GM18511 (cell line): ENCODE measurements around the gene PADI3.
"Not testable (repeated sequence)": the region's sequence is repeated elsewhere in the genome, so short reads cannot be mapped to it uniquely, and the experiment has no call there.

Experiments
- ATAC-seq: cut with Tn5 transposase; IDR thresholded peaks from one replicate; pipeline ENCODE4 v1.9.1; 2021; ENCODE audit warnings: mild to moderate bottlenecking, moderate library complexity; ENCODE audit not compliant: unreplicated experiment

PADI3 gene

DNA sequence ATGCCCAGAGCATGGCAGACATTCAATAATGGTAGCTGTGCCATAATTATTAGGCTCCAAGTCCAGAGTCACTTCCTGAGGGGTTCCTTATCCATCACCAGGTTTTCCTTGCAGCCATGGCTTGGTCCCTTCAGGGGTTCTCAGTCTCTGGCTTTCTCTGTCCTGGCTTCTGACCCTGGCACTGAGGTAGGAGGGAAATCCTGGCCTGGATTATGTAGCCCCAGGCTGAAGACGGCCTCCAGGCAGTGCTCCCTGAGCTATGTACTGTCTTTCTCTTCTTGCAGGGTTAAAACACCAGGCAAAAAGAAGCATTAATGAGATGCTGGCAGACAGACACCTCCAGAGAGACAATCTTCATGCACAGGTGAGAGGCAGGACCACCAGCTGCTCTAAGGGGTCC, 9.5 kb upstream of the PADI3 start:
- ATAC-seq: no peak

DNA sequence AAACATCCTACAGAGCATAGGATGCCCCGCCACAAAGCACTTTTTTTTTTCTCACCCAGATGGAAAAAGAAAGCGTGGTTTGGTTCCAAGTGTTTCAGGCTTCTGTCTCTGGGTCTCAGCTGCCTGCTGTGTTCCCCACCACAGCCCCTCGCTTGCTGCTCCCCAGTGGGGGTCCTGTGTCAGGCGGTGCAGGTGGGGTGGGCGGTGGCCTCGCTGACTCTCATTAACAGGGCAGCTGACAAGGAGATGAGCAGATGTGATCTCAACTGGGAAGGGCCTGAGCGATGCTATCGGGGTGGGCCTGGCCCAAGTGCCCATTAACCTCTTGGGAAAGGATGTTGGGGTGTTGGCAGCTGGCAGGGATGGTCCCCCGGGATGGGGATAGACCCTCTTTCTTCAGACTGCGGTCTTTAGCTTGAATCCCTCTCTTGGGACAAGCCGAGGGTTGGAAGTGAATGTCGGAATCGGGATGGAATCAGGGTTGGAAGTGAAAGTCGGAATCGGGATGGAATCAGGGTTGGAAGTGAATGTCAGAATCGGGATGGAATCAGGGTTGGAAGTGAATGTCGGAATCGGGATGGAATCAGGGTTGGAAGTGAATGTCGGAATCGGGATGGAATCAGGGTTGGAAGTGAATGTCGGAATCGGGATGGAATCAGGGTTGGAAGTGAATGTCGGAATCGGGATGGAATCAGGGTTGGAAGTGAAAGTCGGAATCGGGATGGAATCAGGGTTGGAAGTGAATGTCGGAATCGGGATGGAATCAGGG, 7.7 kb upstream of the PADI3 start:
- ATAC-seq: not testable (repeated sequence)

DNA sequence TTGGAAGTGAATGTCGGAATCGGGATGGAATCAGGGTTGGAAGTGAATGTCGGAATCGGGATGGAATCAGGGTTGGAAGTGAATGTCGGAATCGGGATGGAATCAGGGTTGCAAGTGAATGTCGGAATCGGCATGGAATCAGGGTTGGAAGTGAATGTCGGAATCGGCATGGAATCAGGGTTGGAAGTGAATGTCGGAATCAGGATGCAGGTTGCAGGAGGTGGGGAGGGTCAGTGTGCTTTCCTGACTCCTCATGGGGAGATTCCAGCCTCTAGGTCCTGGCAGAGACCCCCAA, 7.2 kb upstream of the PADI3 start:
- not testable (repeated sequence) for ATAC-seq

GRCh38 chr1:17243274-17243673, 5.6 kb upstream of the PADI3 start:
- ATAC-seq: no peak

DNA sequence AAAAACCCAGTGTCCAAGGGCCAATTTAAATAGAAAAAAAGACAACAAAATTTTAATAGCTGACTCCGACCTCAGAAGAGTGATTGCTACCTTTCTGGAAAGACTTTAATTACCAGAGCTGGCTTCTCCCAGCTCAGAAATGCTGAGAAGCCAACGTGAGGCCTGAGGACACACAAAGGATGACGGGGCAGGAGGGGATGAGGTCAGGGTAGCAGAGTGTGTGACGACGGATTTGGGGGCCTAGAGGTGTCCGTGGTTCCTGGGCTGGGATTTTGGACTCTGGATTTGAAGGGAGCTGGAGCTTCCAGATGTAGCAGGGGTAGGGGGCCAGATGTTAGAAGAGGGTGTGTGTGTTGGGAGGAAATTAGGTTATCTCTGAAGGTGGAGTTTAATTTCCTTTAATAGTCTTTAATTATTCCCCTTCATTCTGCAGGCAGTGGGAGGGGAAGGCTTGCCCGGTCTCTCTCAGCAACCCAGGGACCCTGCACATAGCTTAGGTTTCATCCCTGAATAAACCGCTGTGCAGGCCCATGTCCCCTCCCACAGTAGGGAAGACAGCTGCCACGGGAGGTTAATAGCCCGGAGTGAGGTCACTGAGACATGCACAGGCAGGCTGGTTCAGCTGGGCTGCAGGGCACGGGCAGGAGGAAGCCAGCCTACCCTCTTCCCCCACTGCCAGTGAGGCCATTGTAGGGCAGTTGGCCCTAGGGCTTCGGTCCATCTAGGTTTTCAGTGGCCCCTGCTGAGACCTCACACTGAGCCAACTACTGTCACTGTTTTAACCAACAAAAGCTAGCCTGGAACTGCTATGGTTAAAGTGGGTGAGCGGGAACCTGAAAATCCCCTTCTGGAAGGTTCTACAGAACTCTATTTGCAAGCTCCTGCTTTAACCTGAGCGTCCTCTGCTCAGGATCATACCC, 3.8 kb upstream of the PADI3 start:
- no peak for ATAC-seq

DNA sequence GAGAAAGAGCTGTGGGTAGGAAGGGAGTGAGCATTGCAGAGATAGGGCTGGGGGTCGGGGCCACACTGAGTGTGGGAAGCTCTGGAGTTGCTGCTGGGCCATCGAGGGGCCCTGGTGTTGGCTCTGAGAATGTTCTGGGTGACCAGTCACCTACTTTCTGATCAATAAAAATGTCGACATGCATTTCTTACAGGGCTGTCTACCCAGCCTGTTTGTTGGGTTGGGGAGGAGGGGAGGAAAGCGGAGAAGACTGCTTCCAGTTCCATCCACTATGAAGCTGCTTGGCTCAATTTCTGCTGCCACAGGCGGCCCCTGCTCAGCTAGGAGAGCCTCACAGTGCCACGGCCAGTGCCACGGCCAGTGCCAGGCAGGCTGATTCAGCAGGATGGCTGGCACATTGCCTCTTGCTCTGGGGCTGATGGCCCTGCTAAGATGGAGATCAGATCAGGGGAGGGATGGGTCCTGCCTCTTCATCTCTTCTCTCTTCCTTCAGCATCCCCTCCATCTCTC, 3.0 kb upstream of the PADI3 start:
- ATAC-seq: no peak

DNA sequence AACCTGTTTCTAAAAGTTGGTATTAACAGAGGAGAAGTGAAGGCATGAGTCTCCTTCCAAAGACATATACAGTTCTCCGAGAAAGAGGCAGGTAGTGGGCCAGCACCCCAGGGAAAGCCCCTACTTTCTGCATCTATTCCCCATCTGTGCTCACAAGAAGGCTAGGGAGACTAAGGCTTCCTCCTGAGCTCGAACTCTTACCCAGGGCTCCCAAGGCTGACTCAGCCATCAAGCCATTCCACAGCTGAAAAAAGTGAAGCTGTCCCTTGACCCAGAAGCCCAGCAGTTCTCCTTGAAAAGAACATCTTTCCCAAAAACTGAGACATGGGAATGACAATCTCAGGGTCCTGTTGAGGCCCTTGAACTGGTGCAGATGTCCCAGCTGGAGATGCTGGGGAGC, 1.9 kb upstream of the PADI3 start:
- ATAC-seq: no peak

DNA sequence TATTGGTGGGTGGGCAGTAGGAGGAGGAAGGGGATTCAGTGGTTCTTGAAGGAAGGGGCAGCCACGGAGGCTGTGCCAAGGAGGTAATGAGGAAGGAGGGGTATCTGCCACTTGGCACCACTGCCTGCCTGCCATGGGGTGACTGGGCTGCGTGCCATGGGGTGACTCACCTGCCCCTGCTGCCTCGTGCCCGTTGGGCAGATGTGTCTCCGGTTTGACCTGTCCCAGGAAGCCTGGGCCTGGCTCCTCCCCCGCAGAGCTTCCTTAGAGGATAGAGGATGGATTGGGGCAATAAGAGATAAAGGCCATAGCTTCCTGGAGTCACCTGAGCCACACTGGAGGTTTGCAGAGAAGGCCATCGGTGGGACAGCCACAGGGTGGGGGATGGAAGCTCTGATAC, 1.7 kb downstream of the PADI3 start:
- no peak for ATAC-seq

- ATAC-seq: no peak
These were observed 2.3 kb downstream of the PADI3 start for GRCh38 chr1:17251246-17251645.

- no peak for ATAC-seq
These were observed 2.9 kb downstream of the PADI3 start for GRCh38 chr1:17251701-17252376.

DNA sequence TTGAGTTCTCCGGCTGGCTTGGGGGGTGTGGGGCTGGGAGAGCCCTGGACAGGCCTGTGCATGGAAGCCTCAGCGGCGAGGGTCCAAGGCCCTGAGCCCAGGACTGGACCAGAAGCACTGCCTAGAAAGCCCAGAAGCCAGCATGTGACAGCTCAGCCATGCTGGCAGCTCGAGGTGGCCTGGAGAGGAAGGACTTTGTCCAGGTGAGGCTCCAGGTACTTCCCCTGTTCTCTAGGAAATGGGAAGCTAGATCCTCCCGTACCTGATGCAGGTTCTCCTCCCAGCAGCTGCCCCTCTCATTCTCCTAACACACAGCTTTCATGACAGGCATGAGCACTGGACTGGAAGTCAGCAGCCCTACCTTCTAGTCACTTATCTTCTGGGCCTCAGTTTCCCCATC, 6.4 kb downstream of the PADI3 start:
- ATAC-seq: no peak

- ATAC-seq: no peak
These were observed 9.3 kb downstream of the PADI3 start for GRCh38 chr1:17258116-17258757.

DNA sequence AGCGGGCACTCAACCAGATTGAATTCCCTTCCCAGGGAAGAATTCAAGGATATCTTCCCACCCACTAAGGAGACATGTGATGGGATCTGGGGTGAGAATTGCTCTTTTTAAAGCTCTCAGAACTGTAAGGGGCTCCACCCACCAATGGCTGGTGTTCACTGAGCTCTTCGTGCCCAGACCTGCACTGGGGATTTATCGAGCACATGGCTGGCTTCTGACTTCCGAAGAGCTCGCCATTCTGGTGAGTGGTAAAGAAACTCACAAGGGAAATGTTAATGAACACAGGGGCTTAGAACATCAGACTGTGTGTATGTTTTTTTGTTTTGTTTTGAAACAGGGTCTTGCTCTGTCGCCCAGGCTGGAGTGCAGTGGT, 9.8 kb downstream of the PADI3 start:
- ATAC-seq: no peak

DNA sequence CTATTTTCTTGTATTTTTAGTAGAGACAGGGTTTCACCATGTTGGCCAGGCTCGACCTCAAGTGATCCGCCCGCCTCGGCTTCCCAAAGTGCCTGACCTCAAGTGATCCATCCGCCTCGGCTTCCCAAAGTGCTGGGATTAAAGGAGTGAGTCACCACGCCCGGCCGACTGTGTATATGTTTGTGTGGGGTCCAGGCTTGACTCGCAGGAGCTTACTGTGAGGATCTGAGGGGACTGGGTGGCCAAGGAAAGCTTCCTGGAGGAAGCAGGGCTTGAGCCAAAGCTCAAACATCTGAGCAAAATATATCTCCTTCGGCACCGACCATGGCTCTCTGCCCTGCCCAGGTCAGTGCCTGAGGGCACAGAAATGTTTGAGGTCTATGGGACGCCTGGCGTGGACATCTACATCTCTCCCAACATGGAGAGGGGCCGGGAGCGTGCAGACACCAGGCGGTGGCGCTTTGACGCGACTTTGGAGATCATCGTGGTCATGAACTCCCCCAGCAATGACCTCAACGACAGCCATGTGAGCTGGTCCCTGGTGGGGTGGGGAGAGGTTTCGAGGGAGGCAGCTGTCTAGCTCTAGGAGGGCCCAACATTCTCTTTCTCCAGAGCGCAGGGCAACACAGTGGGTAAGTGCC, 10.5 kb downstream of the PADI3 start:
- no peak for ATAC-seq

DNA sequence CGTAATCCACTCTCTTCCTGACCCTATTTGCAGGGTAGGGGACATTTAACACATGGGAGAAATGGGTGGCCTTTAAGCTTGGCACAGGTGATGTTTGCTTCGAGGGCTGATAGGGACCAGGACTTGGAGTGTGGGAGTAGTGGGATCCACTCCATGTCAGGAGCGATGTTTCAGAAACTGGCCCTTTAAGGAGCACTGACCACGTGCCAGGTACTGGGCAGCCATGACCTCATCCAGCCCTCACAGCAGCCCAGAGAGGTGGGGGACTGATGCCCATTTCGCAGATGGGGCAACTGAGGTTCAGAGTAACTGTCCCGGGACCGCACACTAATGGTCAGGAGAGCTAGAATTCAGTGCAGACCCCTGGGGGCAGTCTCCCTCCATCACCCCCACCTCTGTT, 11.4 kb downstream of the PADI3 start:
- no peak for ATAC-seq

DNA sequence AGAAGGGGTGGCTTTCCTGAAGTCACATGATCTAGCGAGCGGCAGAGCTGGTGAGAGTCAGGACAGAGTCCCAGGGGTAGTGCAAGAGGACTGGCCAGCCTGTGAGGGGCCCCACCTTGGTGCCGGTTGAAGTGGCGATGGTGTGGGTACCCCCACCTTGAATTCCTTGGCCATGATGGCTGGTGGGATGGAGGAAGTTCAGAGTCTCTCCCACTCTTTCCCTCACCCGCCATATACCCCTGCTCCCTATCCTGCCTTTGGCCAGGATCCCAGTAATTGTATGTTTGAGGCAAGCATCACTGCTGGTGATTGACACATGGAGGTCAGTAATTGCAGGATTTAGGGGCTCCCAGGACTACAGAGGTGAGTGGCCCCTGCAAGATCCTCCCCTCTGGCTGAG, 11.8 kb downstream of the PADI3 start:
- no peak for ATAC-seq

DNA sequence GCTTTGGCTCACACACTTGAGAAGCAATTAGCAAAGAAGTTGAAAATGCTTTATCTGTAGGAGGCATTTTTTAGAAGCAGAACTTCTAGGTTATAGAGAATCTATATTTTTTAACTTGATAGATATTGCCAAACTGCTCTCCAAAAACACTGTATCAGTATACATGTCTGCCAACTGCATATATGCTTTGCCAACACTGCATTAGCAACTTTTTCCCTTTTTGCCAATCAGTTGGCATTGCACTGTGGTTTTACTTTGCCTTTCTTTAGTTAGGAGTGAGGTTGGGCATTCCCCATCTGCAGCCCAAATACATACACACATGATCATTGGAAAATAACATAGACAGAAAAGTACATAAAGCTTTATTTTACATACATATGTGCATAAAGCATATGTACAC, 15.0 kb downstream of the PADI3 start:
- ATAC-seq: no peak

DNA sequence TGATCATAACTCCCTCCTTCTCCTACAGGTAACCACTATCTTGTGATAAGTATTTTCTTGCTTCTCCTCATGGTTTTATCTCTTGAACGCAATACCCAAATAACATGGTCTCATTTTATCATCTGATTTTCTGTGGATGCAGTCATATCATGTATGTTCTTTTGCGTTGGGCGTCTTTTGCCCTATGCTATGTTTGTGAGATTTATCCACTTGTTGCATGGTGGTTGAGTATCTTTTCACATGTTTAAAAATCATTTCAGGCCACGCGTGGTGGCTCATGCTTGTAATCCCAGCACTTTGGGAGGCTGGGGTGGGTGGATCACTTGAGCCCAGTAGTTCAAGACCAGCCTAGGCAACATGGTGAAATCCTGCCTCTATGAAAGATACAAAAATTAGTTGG, 15.6 kb downstream of the PADI3 start:
- ATAC-seq: no peak

- no peak for ATAC-seq
These were observed 16.3 kb downstream of the PADI3 start for GRCh38 chr1:17265162-17265561.

DNA sequence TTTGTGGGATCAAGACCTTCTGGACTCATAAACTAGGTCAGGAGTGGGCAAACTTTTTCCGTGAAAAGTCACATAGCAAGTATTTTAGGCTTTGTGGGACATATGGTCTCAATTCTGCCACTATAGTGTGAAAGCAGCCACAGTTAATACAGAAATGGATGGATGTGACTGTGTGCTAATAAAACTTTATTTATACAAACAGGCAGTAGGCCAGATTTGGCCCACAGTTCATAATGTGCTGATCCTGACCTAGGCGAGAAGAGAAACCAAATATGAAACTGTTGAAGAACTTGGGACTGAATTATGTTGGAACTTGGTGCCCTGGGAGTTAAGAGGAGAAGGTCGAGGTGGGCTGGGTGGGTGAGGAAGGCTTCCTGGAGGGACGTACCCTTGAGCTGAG, 17.1 kb downstream of the PADI3 start:
- no peak for ATAC-seq
